Stimulated activated CD4-positive, alpha-beta T cell treated with anti-CD3 and anti-CD28 coated beads, Interleukin-15, amount 100 ng/mL, for 48 hours (primary cell): ENCODE data around the gene ALDH1A3.

Source experiments
- DNase-seq, 2 donors: peaks; one replicate each; pipeline ENCODE4 v3.0.0-alpha.2; 2020; ENCODE audit warnings: low read depth in 2 of 2

The ALDH1A3 gene

GRCh38 chr15:100859970-100860828 lies 19.4 kb upstream of the ALDH1A3 start:
- DNase-seq = no peak

- no peak for DNase-seq
These were observed 18.7 kb upstream of the ALDH1A3 start for GRCh38 chr15:100860829-100861510.

- DNase-seq = no peak
These were observed 18.1 kb upstream of the ALDH1A3 start for GRCh38 chr15:100861511-100861991.

- DNase-seq = no peak
These were observed 17.5 kb upstream of the ALDH1A3 start for GRCh38 chr15:100862162-100862561.

GRCh38 chr15:100863075-100863795 lies 16.4 kb upstream of the ALDH1A3 start:
- no peak for DNase-seq

- DNase-seq = no peak
These were observed 15.8 kb upstream of the ALDH1A3 start for GRCh38 chr15:100863796-100864267.

- DNase-seq = no peak
These were observed 13.0 kb upstream of the ALDH1A3 start for GRCh38 chr15:100866386-100867330.

- no peak for DNase-seq
These were observed 12.2 kb upstream of the ALDH1A3 start for GRCh38 chr15:100867433-100867832.

GRCh38 chr15:100869151-100869999 lies 10.3 kb upstream of the ALDH1A3 start:
- DNase-seq = peak in 1 of 2 donors; percentile 23

- DNase-seq = peak in 1 of 2 donors; percentile 38
These were observed 6.5 kb upstream of the ALDH1A3 start for GRCh38 chr15:100873029-100873677.

- no peak for DNase-seq
These were observed 4.1 kb upstream of the ALDH1A3 start for GRCh38 chr15:100875495-100875894.

GRCh38 chr15:100875976-100876375 lies 3.7 kb upstream of the ALDH1A3 start:
- no peak for DNase-seq

- no peak for DNase-seq
These were observed 2.1 kb upstream of the ALDH1A3 start for GRCh38 chr15:100877551-100877950.

- DNase-seq = no peak
These were observed 1.5 kb upstream of the ALDH1A3 start for GRCh38 chr15:100878130-100878529.

- no peak for DNase-seq
These were observed 983 bp upstream of the ALDH1A3 start for GRCh38 chr15:100878648-100879047.

GRCh38 chr15:100879061-100879463 lies 569 bp upstream of the ALDH1A3 start:
- DNase-seq = no peak

- DNase-seq = no peak
These were observed 687 bp downstream of the ALDH1A3 start for GRCh38 chr15:100880139-100880896.

- DNase-seq = no peak
These were observed 1.2 kb downstream of the ALDH1A3 start for GRCh38 chr15:100880897-100881242.
